HG03196 (cell line): Measurements from ENCODE around the gene PPM1F.

ENCODE experiments used
- ATAC-seq: cut with Tn5 transposase; IDR thresholded peaks from one replicate; pipeline ENCODE4 v1.9.1; 2021; ENCODE audit not compliant: unreplicated experiment

PPM1F gene

GRCh38 chr22:21952586-21953571 lies at the start of gene PPM1F:
TSS of gene PPM1F (minus strand) at chr22:21952848. CDS start at chr22:21946048, 6,800 bp downstream.
- ATAC-seq, result peak; percentile 58

- no peak for ATAC-seq
These were observed 49.2 kb upstream of the PPM1F start for GRCh38 chr22:22001664-22002525.

DNA sequence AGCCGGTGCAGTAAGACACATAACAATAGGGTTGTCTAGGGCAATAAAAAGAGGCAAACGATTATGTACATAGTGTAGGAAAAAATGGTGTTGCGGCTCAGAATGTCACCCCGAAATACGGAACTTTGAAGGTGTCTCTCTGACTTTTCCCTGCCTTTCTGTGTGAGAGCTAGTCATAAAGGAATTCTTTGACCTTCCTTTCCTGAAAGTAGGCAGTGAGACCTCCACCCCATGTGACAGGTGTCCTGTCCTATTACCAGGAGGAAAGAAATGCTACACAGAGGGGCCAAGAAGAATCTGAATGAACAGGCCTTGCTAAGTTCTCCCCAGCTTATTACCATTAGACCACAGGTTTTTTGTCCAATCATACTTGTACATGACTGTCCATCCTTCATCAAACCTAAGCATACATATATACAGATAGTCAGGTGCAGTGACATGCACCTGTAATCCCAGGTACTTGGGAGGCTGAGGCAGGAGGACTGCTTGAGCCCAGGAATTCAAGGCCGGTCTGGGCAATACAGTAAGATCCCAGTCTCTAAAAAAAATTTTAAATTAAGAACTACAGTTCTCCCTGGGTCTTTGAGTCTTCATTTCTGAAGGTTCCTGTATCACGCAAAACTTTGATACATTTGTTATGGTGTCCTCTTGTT lies 46.1 kb upstream of the PPM1F start:
- no peak for ATAC-seq

DNA sequence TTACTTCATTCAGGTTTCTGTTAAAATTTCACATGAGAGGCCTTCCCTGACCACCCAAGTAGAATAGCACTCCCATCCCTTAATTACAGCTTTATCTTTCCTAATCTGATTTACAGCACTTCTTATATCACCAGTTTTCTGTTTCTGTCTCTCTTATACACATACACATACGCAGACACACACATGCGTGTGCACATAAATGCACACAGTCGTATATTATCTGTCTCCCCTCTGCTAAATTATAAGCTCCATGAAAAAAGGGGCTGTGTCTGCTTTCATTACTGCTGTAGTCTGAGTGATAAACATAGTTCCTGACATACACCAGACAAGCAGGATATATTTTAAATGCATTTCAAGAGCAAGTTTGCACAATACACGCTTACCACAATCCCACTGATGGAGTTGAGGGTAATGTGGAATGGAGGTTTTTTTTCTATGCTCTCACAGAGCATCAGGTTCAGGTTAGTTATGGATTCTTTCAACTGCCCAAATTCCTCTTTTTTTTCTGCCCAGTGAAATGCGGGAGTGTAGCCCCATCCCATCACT lies 43.6 kb upstream of the PPM1F start:
- no peak for ATAC-seq

DNA sequence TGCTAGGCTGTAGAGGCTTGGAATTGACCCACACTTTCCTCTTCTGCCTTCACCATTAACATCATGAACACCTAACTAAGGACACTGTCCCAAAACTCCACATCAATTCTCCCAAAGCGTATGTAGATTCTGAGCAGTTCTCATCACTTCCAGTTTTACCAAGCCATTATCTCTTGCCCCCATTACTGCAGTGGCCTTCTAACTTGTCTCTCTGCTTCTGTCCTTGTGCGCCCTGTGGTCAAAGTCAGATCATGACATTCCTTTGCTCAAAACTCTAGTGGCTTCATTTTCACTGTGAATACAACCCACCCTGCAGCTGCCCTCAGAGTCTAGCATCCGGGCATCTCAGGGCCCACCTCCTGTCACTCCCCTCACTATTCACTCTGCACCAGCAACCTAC lies 43.0 kb upstream of the PPM1F start:
- ATAC-seq, result no peak

DNA sequence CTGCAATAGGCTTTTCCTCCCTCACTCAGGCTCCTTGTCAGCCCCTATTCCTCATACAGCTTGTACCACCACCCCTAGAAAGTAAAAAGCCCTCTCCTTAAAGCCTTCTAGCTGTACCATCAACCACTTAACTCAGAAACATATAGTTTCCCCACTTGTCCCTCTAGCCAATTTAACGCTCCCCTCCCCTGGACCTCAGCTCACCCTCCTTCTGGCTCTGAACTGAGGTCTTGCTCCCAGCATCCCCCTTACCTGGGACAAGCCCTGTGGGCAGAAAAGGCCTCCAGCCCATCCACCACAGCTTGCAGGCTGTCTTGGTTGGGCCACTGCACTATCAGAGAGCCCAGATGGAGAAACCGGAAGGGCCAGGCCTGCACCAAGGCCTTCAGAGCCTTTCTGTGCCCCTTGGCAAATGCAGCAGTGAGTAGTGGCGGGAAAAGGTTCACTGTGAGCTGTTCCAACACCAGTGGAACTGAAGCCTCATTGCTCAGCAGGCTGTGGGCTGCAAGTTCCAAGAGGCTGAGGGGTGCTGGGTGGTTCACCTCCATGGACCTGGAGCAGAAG lies 42.3 kb upstream of the PPM1F start:
- ATAC-seq, result no peak

GRCh38 chr22:21992593-21993237 lies 40.1 kb upstream of the PPM1F start:
- no peak for ATAC-seq

- ATAC-seq, result no peak
These were observed 39.1 kb upstream of the PPM1F start for GRCh38 chr22:21991774-21992173.

GRCh38 chr22:21991304-21991596 lies 38.6 kb upstream of the PPM1F start:
- no peak for ATAC-seq

- no peak for ATAC-seq
These were observed 38.0 kb upstream of the PPM1F start for GRCh38 chr22:21990445-21991303.

GRCh38 chr22:21989049-21989448 lies 36.4 kb upstream of the PPM1F start:
- no peak for ATAC-seq

DNA sequence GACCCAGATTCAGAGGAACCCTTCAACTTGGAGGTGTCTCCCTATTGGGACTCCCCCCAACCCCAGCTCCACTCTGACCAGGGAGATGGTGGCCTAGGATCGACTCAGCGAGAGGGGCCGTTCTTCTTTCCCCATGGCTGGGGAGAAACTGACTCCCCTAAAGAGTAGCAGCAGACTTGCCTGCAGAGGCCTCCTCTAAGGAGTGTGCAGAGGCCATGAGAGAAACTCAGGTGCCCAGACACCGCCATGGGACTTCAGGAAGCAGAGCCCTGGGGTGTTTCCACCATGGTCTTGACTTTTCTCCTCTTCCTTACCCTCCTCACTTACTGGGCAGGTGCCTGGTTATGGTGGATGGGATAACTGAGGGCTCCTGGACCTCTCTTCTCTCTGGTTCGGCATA lies 32.6 kb upstream of the PPM1F start:
- no peak for ATAC-seq

- ATAC-seq, result no peak
These were observed 32.1 kb upstream of the PPM1F start for GRCh38 chr22:21984793-21985192.

GRCh38 chr22:21982338-21982965 lies 29.8 kb upstream of the PPM1F start, which contains the start of gene TOP3B:
TSS of gene TOP3B (minus strand) at chr22:21982787. CDS start at chr22:21975709, 7,078 bp downstream.
- ATAC-seq, result peak; percentile 61

DNA sequence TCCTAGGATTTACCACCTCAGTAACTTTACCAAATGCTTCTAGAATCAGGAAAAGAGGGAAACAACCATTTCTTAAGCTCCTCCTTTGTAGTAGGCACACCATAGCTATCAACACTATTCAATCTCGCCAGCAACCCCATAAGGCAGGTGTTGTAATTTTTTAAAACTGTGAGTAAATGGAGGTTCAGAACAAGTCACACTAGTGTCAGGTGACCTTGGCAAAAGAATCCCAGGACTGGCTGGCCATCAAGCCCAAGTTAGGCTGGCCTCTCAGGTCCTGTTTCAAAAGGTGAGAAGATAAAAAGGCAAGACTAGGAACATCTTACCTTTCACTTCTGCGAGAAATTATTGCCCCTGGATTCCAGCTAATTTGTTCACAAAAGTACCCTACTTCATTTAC lies 29.2 kb upstream of the PPM1F start:
- no peak for ATAC-seq

GRCh38 chr22:21980547-21980946 lies 27.9 kb upstream of the PPM1F start:
- no peak for ATAC-seq

GRCh38 chr22:21978564-21979386 lies 26.1 kb upstream of the PPM1F start:
- ATAC-seq, result no peak

DNA sequence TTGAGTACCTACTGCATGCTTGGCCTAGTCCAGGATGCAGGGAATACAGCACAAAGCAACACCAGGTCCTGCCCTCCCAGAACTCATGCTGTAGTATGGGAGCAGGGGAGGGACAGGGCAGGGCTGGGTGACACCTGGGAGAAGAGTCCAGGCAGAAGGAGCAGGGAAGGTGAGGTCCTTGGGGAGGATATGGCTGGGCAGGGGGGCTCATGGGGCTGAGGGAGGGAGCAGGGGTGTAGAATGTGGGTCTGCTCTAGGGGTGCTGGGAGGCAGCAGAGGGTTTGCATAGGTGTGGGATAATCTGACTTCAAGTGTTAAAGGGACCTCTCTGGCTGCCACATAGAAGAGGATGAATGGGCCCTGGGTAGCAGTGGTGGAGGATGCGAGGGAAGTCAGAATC lies 25.2 kb upstream of the PPM1F start:
- no peak for ATAC-seq
